ENCODE measurements around the gene SERINC5. TPM values are rescaled to one million over a fixed set of nuclear protein-coding genes. Genes with fewer than 3 reads are reported as not detected.

Gene SERINC5
- total RNA-seq, 1 experiment from 2014 or later: 70.6 TPM

GRCh38 chr5:80076131-80077050, 179.5 kb downstream of the SERINC5 start:
- no peak overlapping the region for H3K4me3 ChIP-seq (ENCODE audit: low read depth in 2 of 2, low read length in 2 of 2)
- intact Hi-C loops (cut with micrococcal nuclease; ENCODE audit: unreplicated experiment) (no loop called here), in situ Hi-C loops (cut with HindIII; ENCODE audit: low pct_unique_long_range_greater_than_20kb, low sequenced_read_pairs) (no loop called here)
- H3K27me3 ChIP-seq (ENCODE audit: control insufficient read depth, insufficient read depth, low read length): no peaks in the 10 kb centered on the region
- H3K4me1 ChIP-seq (ENCODE audit: control insufficient read depth, insufficient read depth, low read length): no peaks in the 10 kb centered on the region
- H3K27ac ChIP-seq (ENCODE audit: low read length): no peak overlapping the region
- ChIA-PET CTCF (interaction anchor here (0.6 kb wide), 1 partner anchor 259 kb away, joined by 3 read pairs; no protein-coding TSS in a partner anchor), POLR2A (no interaction called here)
- BruUV-seq (replicated peaks): no TSS peak
- no peak for DNase-seq (ENCODE audit: low read depth, low spot score)
- ATAC-seq: no peak
- TF ChIP-seq POLR2AphosphoS5 (IDR thresholded peaks at IDR 0.05; ENCODE audit: low read depth, low read length): no peak
- TF ChIP-seq SIN3A (IDR thresholded peaks at IDR 0.05; ENCODE audit: borderline replicate concordance, insufficient read depth, low read depth, low read length): no peak
- no peak for TF ChIP-seq CTCF (IDR thresholded peaks at IDR 0.05)
- no peak for TF ChIP-seq TCF7L2 (IDR thresholded peaks at IDR 0.05; ENCODE audit: low read depth, low read length)
- no peak for TF ChIP-seq REST (IDR thresholded peaks at IDR 0.05; ENCODE audit: insufficient read depth in 1 of 2, low read depth in 2 of 2, low read length in 1 of 2)
- no peaks in the 10 kb centered on the region for H3K9me3 ChIP-seq (ENCODE audit: control insufficient read depth, insufficient read depth, low read depth, low read length)
- H3K36me3 ChIP-seq (ENCODE audit: control insufficient read depth, insufficient read depth, low read length): no peaks in the 10 kb centered on the region

GRCh38 chr5:80072103-80073073, 183.5 kb downstream of the SERINC5 start:
- Histone ChIP-seq H3K27ac (ENCODE audit: low read length) (no peak overlapping the region), H3K27me3 (ENCODE audit: control insufficient read depth, insufficient read depth, low read length) (no peaks in the 10 kb centered on the region; the same call in 1 of the 2 replicates), H3K4me3 (ENCODE audit: low read depth in 2 of 2, low read length in 2 of 2) (no peak overlapping the region), H3K9me3 (ENCODE audit: control insufficient read depth, insufficient read depth, low read depth, low read length) (no peaks in the 10 kb centered on the region), H3K36me3 (ENCODE audit: control insufficient read depth, insufficient read depth, low read length) (no peaks in the 10 kb centered on the region), H3K4me1 (ENCODE audit: control insufficient read depth, insufficient read depth, low read length) (no peaks in the 10 kb centered on the region)
- ChIA-PET POLR2A (no interaction called here), CTCF (no interaction called here)
- intact Hi-C loops (cut with micrococcal nuclease; ENCODE audit: unreplicated experiment) (no loop called here), in situ Hi-C loops (cut with HindIII; ENCODE audit: low pct_unique_long_range_greater_than_20kb, low sequenced_read_pairs) (no loop called here)
- DNase-seq (ENCODE audit: low read depth, low spot score) (no peak), ATAC-seq (no peak)
- TF ChIP-seq TCF7L2 (IDR thresholded peaks at IDR 0.05; ENCODE audit: low read depth, low read length): no peak
- TF ChIP-seq CTCF (IDR thresholded peaks at IDR 0.05): no peak
- TF ChIP-seq REST (IDR thresholded peaks at IDR 0.05; ENCODE audit: insufficient read depth in 1 of 2, low read depth in 2 of 2, low read length in 1 of 2): no peak
- TF ChIP-seq POLR2AphosphoS5 (IDR thresholded peaks at IDR 0.05; ENCODE audit: low read depth, low read length): no peak
- TF ChIP-seq SIN3A (IDR thresholded peaks at IDR 0.05; ENCODE audit: borderline replicate concordance, insufficient read depth, low read depth, low read length): no peak
- BruUV-seq (replicated peaks): no TSS peak

Data from Panc1 (cell line).